Measurements from ENCODE around the gene TAOK2.

TAOK2 gene

GRCh38 chr16:29988346-29989075 is 14.8 kb downstream of the TAOK2 start:
- DNase-seq: no peak

- no peak for DNase-seq
Measured at GRCh38 chr16:29989111-29989858, 15.6 kb downstream of the TAOK2 start.

GRCh38 chr16:29990034-29990433 is 16.4 kb downstream of the TAOK2 start:
- DNase-seq: no peak

- no peak for DNase-seq
Measured at GRCh38 chr16:29990883-29991570, 17.4 kb downstream of the TAOK2 start.

- DNase-seq: no peak
Measured at GRCh38 chr16:29991571-29991904, 17.9 kb downstream of the TAOK2 start.

- no peak for DNase-seq
Measured at GRCh38 chr16:29992344-29992967, 18.8 kb downstream of the TAOK2 start.

- DNase-seq: no peak
Measured at GRCh38 chr16:29993191-29993902, 19.7 kb downstream of the TAOK2 start.

- DNase-seq: no peak
Measured at GRCh38 chr16:29993903-29994599, 20.4 kb downstream of the TAOK2 start.

- DNase-seq: no peak
Measured at GRCh38 chr16:29994600-29995323, 21.1 kb downstream of the TAOK2 start.

- peak; percentile 53 to 79 for DNase-seq
Measured at GRCh38 chr16:29995324-29995910, 21.7 kb downstream of the TAOK2 start, which contains the start of gene HIRIP3. TSS of gene HIRIP3 (minus strand) at chr16:29995617. CDS start at chr16:29995605, 12 bp downstream.

- peak; percentile 97 to 99 for DNase-seq
Measured at GRCh38 chr16:29995911-29996765, 22.5 kb downstream of the TAOK2 start, which contains the start of gene INO80E. TSS of gene INO80E (plus strand) at chr16:29996241. CDS start at chr16:29996311, 70 bp downstream.

GRCh38 chr16:29996766-29997250 is 23.1 kb downstream of the TAOK2 start:
- no peak for DNase-seq

- DNase-seq: no peak
Measured at GRCh38 chr16:29999605-30000004, 25.9 kb downstream of the TAOK2 start.

- no peak for DNase-seq
Measured at GRCh38 chr16:30000735-30001631, 27.3 kb downstream of the TAOK2 start.

- DNase-seq: no peak
Measured at GRCh38 chr16:30002614-30003346, 29.1 kb downstream of the TAOK2 start.

- DNase-seq: no peak
Measured at GRCh38 chr16:30003670-30004423, 30.2 kb downstream of the TAOK2 start.

- DNase-seq: no peak
Measured at GRCh38 chr16:30004424-30004776, 30.7 kb downstream of the TAOK2 start.

Measured in hippocampal formation (tissue), 2 donors.